Measurements from ENCODE around the gene TNS3. TPM values are rescaled to one million over a fixed set of nuclear protein-coding genes. Genes with fewer than 3 reads are reported as not detected.

TNS3 gene
- polyA plus RNA-seq, 1 of the 3 experiments (the other 2 are of a cell fraction) = 72.3 TPM

DNA sequence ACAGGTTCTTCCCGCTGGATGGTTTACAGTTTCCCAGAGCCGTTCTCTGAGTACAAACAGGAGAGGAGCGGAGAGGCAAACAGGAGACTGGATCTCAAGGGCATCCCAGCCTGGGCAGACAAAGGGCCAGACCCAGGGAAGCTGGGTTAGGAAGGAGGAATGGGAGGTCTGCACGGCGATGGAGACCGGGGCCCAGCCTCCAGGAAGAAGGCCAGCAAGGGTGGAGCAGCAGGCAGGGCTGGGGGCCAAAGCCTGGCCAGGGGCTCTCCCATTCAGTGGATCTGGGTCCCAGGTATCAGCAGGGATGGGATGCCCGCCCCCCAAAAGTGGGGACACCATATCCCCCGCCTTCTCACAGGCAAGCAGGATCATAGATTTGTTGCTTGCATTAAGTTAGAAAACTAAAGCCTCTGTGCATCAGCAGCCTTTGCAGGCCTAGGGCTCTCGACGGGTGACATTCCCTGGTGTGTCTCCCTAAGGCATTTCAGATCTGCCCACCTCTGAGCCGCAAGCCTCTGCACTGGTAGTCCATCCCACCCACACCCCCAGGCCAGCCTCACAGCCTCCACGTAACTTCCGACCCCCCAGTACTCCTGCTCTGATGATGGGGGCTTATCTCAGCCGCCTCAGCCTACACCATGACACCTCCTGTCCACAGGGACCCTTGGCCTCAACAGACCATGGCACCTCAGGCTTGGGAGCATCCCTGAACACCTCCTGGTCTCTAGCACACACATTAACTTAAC is 59.9 kb downstream of the TNS3 start (continued):
- TF ChIP-seq, protein P1, sequence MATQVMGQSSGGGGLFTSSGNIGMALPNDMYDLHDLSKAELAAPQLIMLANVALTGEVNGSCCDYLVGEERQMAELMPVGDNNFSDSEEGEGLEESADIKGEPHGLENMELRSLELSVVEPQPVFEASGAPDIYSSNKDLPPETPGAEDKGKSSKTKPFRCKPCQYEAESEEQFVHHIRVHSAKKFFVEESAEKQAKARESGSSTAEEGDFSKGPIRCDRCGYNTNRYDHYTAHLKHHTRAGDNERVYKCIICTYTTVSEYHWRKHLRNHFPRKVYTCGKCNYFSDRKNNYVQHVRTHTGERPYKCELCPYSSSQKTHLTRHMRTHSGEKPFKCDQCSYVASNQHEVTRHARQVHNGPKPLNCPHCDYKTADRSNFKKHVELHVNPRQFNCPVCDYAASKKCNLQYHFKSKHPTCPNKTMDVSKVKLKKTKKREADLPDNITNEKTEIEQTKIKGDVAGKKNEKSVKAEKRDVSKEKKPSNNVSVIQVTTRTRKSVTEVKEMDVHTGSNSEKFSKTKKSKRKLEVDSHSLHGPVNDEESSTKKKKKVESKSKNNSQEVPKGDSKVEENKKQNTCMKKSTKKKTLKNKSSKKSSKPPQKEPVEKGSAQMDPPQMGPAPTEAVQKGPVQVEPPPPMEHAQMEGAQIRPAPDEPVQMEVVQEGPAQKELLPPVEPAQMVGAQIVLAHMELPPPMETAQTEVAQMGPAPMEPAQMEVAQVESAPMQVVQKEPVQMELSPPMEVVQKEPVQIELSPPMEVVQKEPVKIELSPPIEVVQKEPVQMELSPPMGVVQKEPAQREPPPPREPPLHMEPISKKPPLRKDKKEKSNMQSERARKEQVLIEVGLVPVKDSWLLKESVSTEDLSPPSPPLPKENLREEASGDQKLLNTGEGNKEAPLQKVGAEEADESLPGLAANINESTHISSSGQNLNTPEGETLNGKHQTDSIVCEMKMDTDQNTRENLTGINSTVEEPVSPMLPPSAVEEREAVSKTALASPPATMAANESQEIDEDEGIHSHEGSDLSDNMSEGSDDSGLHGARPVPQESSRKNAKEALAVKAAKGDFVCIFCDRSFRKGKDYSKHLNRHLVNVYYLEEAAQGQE (IDR thresholded peaks at IDR 0.05; ENCODE audit: low read depth, low read length) = no peak

DNA sequence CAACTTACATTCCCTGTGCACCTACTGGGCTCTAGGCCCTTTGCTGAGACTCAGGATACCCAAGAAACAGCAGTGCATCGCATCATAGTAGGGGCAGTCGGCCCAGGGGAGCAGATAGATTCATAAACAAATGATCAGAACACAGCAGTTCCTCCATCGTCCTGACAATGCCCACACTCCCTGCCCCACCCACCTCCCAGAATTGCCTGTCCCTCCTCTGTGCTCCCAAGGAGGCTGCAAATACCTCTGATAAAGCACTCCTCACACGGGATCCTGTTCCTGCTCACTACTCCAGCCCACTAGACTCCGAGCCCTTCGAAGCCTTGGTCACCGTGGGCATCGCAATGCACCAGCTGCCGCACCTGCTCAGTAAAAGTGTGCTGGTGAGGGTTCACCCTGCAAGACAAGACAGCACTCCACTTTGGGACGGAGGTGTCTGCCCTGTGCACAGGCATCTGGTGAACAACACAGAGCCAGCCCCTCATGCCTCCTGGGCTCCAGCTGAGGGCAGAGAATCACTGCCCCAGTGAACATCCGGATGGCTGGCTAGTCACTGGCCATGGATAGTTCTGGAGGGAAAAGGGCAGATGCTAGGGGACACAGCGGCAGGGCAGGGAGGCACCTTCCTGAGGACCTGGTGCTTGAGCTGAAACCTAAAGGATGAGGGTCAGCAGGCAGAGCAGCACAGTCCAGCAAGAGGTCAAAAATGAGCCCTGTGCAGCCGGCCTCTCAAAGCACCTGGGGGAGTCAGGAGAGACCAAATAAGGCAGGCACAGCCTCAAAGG is 60.7 kb downstream of the TNS3 start:
- H3K27me3 ChIP-seq (ENCODE audit: insufficient read depth) = no peaks in the 10 kb centered on the region
- CTCF ChIA-PET = no interaction called here
- no peak overlapping the region for H3K4me2 ChIP-seq
- H3K9me3 ChIP-seq = no peaks in the 10 kb centered on the region
- H3K4me1 ChIP-seq (ENCODE audit: control insufficient read depth in 1 of 2, insufficient read depth in 2 of 2, low read depth in 1 of 2, low read length in 1 of 2) = no peaks in the 10 kb centered on the region; a peak in 1 of 4 replicates
- POLR2A ChIA-PET = no interaction called here
- H3K79me2 ChIP-seq (ENCODE audit: insufficient read depth) = peaks cover 19% of the 10 kb centered on the region
- no peak overlapping the region for H3K9ac ChIP-seq
- 88% methylated on average over 10 of the region's 13 CpGs for WGBS (ENCODE audit: low lambda C conversion rate)
- H3K36me3 ChIP-seq (replicated peaks in 1 of 2; ENCODE audit: control insufficient read depth in 1 of 2, insufficient read depth in 2 of 2, low read length in 1 of 2) = peaks cover 12 to 38% of the 10 kb centered on the region in 2 experiments
- H3K4me3 ChIP-seq (ENCODE audit: low read depth in 2 of 2, low read length in 1 of 2) = no peak overlapping the region
- H3F3A ChIP-seq (replicated peaks; ENCODE audit: insufficient read depth) = no peaks in the 10 kb centered on the region
- peaks cover 3% of the 10 kb centered on the region; the same call in 1 of the 2 replicates for H4K20me1 ChIP-seq (ENCODE audit: insufficient read depth)
- no peak for TF ChIP-seq EZH2phosphoT487 (IDR thresholded peaks at IDR 0.05; ENCODE audit: borderline replicate concordance, low read depth)
- no peak for TF ChIP-seq RFX5 (IDR thresholded peaks at IDR 0.05; ENCODE audit: low read length)
- no peak for TF ChIP-seq MXI1 (IDR thresholded peaks at IDR 0.05; ENCODE audit: low read depth, low read length)
- TF ChIP-seq, protein P2, sequence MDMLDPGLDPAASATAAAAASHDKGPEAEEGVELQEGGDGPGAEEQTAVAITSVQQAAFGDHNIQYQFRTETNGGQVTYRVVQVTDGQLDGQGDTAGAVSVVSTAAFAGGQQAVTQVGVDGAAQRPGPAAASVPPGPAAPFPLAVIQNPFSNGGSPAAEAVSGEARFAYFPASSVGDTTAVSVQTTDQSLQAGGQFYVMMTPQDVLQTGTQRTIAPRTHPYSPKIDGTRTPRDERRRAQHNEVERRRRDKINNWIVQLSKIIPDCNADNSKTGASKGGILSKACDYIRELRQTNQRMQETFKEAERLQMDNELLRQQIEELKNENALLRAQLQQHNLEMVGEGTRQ (IDR thresholded peaks at IDR 0.05; ENCODE audit: borderline replicate concordance, low read depth, low read length) = no peak
- TF ChIP-seq, protein P3, sequence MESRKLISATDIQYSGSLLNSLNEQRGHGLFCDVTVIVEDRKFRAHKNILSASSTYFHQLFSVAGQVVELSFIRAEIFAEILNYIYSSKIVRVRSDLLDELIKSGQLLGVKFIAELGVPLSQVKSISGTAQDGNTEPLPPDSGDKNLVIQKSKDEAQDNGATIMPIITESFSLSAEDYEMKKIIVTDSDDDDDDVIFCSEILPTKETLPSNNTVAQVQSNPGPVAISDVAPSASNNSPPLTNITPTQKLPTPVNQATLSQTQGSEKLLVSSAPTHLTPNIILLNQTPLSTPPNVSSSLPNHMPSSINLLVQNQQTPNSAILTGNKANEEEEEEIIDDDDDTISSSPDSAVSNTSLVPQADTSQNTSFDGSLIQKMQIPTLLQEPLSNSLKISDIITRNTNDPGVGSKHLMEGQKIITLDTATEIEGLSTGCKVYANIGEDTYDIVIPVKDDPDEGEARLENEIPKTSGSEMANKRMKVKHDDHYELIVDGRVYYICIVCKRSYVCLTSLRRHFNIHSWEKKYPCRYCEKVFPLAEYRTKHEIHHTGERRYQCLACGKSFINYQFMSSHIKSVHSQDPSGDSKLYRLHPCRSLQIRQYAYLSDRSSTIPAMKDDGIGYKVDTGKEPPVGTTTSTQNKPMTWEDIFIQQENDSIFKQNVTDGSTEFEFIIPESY (IDR thresholded peaks at IDR 0.05; ENCODE audit: borderline replicate concordance, low read depth) = no peak
- no peak for TF ChIP-seq RAD21 (IDR thresholded peaks at IDR 0.05; ENCODE audit: low read length)
- no peak for TF ChIP-seq CHD2 (IDR thresholded peaks at IDR 0.05; ENCODE audit: low read length, partially characterized antibody)
- TF ChIP-seq, protein P4, sequence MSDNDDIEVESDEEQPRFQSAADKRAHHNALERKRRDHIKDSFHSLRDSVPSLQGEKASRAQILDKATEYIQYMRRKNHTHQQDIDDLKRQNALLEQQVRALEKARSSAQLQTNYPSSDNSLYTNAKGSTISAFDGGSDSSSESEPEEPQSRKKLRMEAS (IDR thresholded peaks at IDR 0.05; ENCODE audit: low read depth) = no peak
- TF ChIP-seq FOSL2 (IDR thresholded peaks at IDR 0.05; ENCODE audit: borderline replicate concordance, low read depth) = no peak
- no peak for TF ChIP-seq JUND (IDR thresholded peaks at IDR 0.05)
- peak overlapping the region in 1 of 2 experiments; percentile 5; a peak in 1 of 4 replicates for H3K27ac ChIP-seq (ENCODE audit: low read depth in 2 of 2, low read length in 1 of 2)
- no peak for DNase-seq
- H2AFZ ChIP-seq (ENCODE audit: low read depth) = no peak overlapping the region
- H3K9me2 ChIP-seq = no peaks in the 10 kb centered on the region

Measured in SK-N-SH (cell line).